IPS DF 6.9 (cell line): ENCODE data around the gene ZNF511.

ENCODE experiments used
- DNase-seq: peaks from one replicate; pipeline ENCODE4 v3.0.0-alpha.2; 2013; ENCODE audit warnings: low read depth, low spot score
- H3K27ac ChIP-seq: one replicate; pipeline ENCODE4 v1.5.1; 2013; ENCODE audit warnings: low read length, control low read depth
- H3K27me3 ChIP-seq: 2 replicates; pipeline ENCODE4 v1.6.1; 2013; ENCODE audit warnings: mild to moderate bottlenecking, low read length; ENCODE audit not compliant: control insufficient read depth, insufficient read depth
- H3K36me3 ChIP-seq: 2 replicates; pipeline ENCODE4 v1.6.1; 2013; ENCODE audit warnings: low read length; ENCODE audit not compliant: control insufficient read depth, insufficient read depth
- H3K4me1 ChIP-seq: 2 replicates; pipeline ENCODE4 v1.6.1; 2013; ENCODE audit warnings: low read length; ENCODE audit not compliant: control insufficient read depth, insufficient read depth
- H3K4me3 ChIP-seq: 2 replicates; pipeline ENCODE4 v1.5.1; 2013; ENCODE audit warnings: mild to moderate bottlenecking, low read length
- H3K9me3 ChIP-seq: 2 replicates; pipeline ENCODE4 v1.6.1; 2013; ENCODE audit warnings: low read length, inconsistent platforms; ENCODE audit not compliant: control insufficient read depth, insufficient read depth
- WGBS: extraction: QIAGEN DNeasy Blood & Tissue Kit; methylation state at CpG from one replicate; pipeline ENCODE4 v1.1.7; 2013; ENCODE audit warnings: mixed read lengths, missing lambda C conversion rate; ENCODE audit not compliant: insufficient read length, insufficient coverage; 5-methylcytosine and 5-hydroxymethylcytosine counted together

ZNF511 gene

GRCh38 chr10:133344236-133344635 is 35.5 kb downstream of the ZNF511 start:
- Histone ChIP-seq H3K9me3 (no peaks in the 10 kb centered on the region), H3K27ac (no peak overlapping the region), H3K36me3 (no peaks in the 10 kb centered on the region), H3K4me1 (0 out of 2 replicates have a peak, but pooled peaks cover 3% of the 10 kb centered on the region), H3K4me3 (no peak overlapping the region), H3K27me3 (no peaks in the 10 kb centered on the region)
- WGBS, result no CpG with 5 or more reads among the region's 5 CpGs
- no peak for DNase-seq

- no peak for DNase-seq
- WGBS, result no CpG with 5 or more reads among the region's 11 CpGs
- Histone ChIP-seq H3K9me3 (no peaks in the 10 kb centered on the region), H3K36me3 (no peaks in the 10 kb centered on the region), H3K4me3 (no peak overlapping the region), H3K4me1 (peaks cover 5% of the 10 kb centered on the region; the same call in 1 of the 2 replicates), H3K27ac (no peak overlapping the region), H3K27me3 (no peaks in the 10 kb centered on the region)
Measured at GRCh38 chr10:133346413-133346812, 37.7 kb downstream of the ZNF511 start.

- Histone ChIP-seq H3K36me3 (no peaks in the 10 kb centered on the region), H3K9me3 (no peaks in the 10 kb centered on the region), H3K27me3 (no peaks in the 10 kb centered on the region), H3K4me3 (no peak overlapping the region), H3K4me1 (peaks cover 5% of the 10 kb centered on the region), H3K27ac (no peak overlapping the region)
- no peak for DNase-seq
- no CpG with 5 or more reads among the region's 16 CpGs for WGBS
Measured at GRCh38 chr10:133347710-133348517, 39.2 kb downstream of the ZNF511 start.

DNA sequence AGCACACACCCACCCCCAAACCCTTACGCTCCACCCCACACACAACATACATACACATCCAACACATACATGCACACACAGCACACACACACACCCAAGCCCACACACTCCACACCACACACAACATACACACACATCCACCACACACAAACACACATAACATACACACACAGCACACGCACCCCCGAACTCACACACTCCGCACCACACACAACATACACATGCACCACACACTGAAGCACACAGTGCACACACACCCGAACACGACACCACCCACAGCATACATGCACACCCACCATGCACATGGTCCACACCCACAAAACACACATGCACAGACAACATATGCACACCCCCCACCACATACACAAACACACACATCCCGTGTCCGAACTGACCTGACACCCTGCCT is 40.5 kb downstream of the ZNF511 start:
- Histone ChIP-seq H3K4me3 (no peak overlapping the region), H3K4me1 (peaks cover 2% of the 10 kb centered on the region), H3K36me3 (no peaks in the 10 kb centered on the region), H3K9me3 (no peaks in the 10 kb centered on the region), H3K27ac (no peak overlapping the region), H3K27me3 (no peaks in the 10 kb centered on the region)
- 100% methylated on average over 6 of the region's 8 CpGs for WGBS
- no peak for DNase-seq

- H3K27me3 ChIP-seq, result no peaks in the 10 kb centered on the region
- no CpG with 5 or more reads among the region's 9 CpGs for WGBS
Measured at GRCh38 chr10:133349577-133350011, 40.9 kb downstream of the ZNF511 start.

DNA sequence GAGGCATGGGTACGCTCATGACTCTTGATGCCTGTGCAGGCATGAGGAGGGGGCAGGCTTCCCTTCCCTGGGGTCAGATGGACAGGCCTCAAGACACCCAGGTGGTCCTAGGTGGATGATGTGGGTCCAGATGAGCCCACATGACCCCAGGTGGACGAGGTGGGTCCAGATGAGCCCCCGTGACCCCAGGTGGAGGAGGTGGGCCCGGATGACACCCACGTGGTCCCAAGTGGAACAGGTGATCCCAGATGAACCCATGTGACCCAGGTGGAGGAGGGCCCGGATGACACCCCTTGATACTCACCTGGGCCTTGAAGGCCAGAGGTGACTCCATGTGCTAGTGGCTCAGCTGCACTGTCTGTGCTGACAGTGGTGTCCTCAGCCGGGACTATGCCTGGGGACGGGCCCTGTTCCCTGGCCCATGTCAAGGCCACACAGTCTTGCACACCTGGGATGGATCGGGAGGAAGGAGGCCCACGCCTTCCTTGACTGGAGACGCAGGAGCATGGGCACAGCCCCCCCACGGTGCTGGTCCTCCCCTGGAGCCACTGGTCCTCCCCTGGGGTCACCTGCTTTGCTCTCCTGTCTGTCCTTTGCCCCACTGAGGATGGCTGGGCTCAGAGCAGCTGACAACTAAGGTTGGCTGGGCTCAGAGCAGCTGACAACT is 41.7 kb downstream of the ZNF511 start:
- Histone ChIP-seq H3K27me3 (no peaks in the 10 kb centered on the region), H3K9me3 (no peaks in the 10 kb centered on the region), H3K4me3 (no peak overlapping the region), H3K27ac (no peak overlapping the region), H3K4me1 (peaks cover 2% of the 10 kb centered on the region), H3K36me3 (0 out of 2 replicates have a peak, but pooled peaks cover 3% of the 10 kb centered on the region)
- DNase-seq, result no peak
- no CpG with 5 or more reads among the region's 12 CpGs for WGBS

More at GRCh38 chr10:133349577-133350011, 40.9 kb downstream of the ZNF511 start:
- H3K4me1 ChIP-seq, result peaks cover 2% of the 10 kb centered on the region
- no peaks in the 10 kb centered on the region for H3K9me3 ChIP-seq
- no peak overlapping the region for H3K4me3 ChIP-seq
- no peak overlapping the region for H3K27ac ChIP-seq
- no peak for DNase-seq
- no peaks in the 10 kb centered on the region for H3K36me3 ChIP-seq

DNA sequence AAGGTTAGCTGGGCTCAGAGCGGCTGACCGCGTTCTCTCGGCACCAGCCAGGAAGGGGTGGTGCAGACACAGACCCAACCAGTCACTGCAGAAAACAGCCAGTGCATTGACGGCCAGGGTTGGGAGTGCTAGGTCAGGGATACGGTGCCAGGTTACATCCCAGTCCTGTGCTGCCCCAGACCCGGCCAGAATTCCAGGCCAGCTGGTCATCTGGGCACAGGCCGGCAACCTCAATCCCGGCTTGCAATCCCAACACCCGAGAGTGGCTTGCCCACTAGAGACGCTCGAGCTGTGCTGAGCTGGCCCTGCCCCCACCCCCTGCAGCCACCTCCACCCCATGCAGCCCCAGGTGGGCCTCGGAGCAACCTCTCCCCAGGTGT is 42.2 kb downstream of the ZNF511 start:
- Histone ChIP-seq H3K36me3 (0 out of 2 replicates have a peak, but pooled peaks cover 3% of the 10 kb centered on the region), H3K27ac (no peak overlapping the region), H3K4me3 (no peak overlapping the region), H3K4me1 (peaks cover 2% of the 10 kb centered on the region), H3K9me3 (no peaks in the 10 kb centered on the region), H3K27me3 (no peaks in the 10 kb centered on the region)
- no peak for DNase-seq
- WGBS, result no CpG with 5 or more reads among the region's 13 CpGs

GRCh38 chr10:133351408-133352318 is 42.9 kb downstream of the ZNF511 start:
- Histone ChIP-seq H3K9me3 (no peaks in the 10 kb centered on the region), H3K4me3 (no peak overlapping the region), H3K36me3 (peaks cover 3% of the 10 kb centered on the region; the same call in 1 of the 2 replicates), H3K27ac (no peak overlapping the region), H3K4me1 (peaks cover 4% of the 10 kb centered on the region), H3K27me3 (no peaks in the 10 kb centered on the region)
- WGBS, result no CpG with 5 or more reads among the region's 24 CpGs
- no peak for DNase-seq

- Histone ChIP-seq H3K9me3 (no peaks in the 10 kb centered on the region), H3K4me3 (no peak overlapping the region), H3K4me1 (peaks cover 5% of the 10 kb centered on the region), H3K27ac (no peak overlapping the region), H3K27me3 (no peaks in the 10 kb centered on the region), H3K36me3 (peaks cover 3% of the 10 kb centered on the region; the same call in 1 of the 2 replicates)
- no peak for DNase-seq
- WGBS, result no CpG with 5 or more reads among the region's 16 CpGs
Measured at GRCh38 chr10:133353202-133353959, 44.7 kb downstream of the ZNF511 start.
